GM19455 (cell line): ENCODE data around the gene REG1B.

Experiments used
- ATAC-seq: cut with Tn5 transposase; IDR thresholded peaks from one replicate; pipeline ENCODE4 v1.9.1; 2021; ENCODE audit not compliant: unreplicated experiment

Gene REG1B

GRCh38 chr2:79087785-79088364 lies at the start of gene REG1B:
Gene REG1B (minus strand): TSS chr2:79087993. CDS start chr2:79087612, 381 bp downstream.
- ATAC-seq: no peak

- no peak for ATAC-seq
These were observed 43.9 kb upstream of the REG1B start for GRCh38 chr2:79131687-79132086.

- no peak for ATAC-seq
These were observed 42.0 kb upstream of the REG1B start for GRCh38 chr2:79129804-79130203.

- no peak for ATAC-seq
These were observed 41.5 kb upstream of the REG1B start for GRCh38 chr2:79129260-79129659.

GRCh38 chr2:79128406-79128805 lies 40.6 kb upstream of the REG1B start:
- ATAC-seq: no peak

GRCh38 chr2:79125721-79125985 lies 37.9 kb upstream of the REG1B start:
- no peak for ATAC-seq

- no peak for ATAC-seq
These were observed 37.3 kb upstream of the REG1B start for GRCh38 chr2:79124907-79125720.

- ATAC-seq: no peak
These were observed 34.9 kb upstream of the REG1B start for GRCh38 chr2:79122676-79123075.

- no peak for ATAC-seq
These were observed 32.5 kb upstream of the REG1B start, which contains the start of gene REG1A for GRCh38 chr2:79120194-79120713. Gene REG1A (plus strand): TSS chr2:79120488. CDS start chr2:79120862, 374 bp downstream.

- ATAC-seq: no peak
These were observed 29.5 kb upstream of the REG1B start for GRCh38 chr2:79116997-79117928.

- no peak for ATAC-seq
These were observed 27.2 kb upstream of the REG1B start for GRCh38 chr2:79114797-79115494.

- no peak for ATAC-seq
These were observed 24.5 kb upstream of the REG1B start for GRCh38 chr2:79112269-79112668.

GRCh38 chr2:79105259-79105658 lies 17.5 kb upstream of the REG1B start:
- ATAC-seq: no peak

- ATAC-seq: no peak
These were observed 15.4 kb upstream of the REG1B start for GRCh38 chr2:79103214-79103613.

GRCh38 chr2:79101024-79101423 lies 13.2 kb upstream of the REG1B start:
- ATAC-seq: no peak

- ATAC-seq: no peak
These were observed 12.5 kb upstream of the REG1B start for GRCh38 chr2:79100285-79100684.

GRCh38 chr2:79099140-79099686 lies 11.4 kb upstream of the REG1B start:
- no peak for ATAC-seq

- ATAC-seq: no peak
These were observed 10.1 kb upstream of the REG1B start for GRCh38 chr2:79097843-79098242.

GRCh38 chr2:79090693-79091092 lies 2.9 kb upstream of the REG1B start:
- ATAC-seq: no peak

- ATAC-seq: no peak
These were observed 1.5 kb downstream of the REG1B start for GRCh38 chr2:79086255-79086654.

GRCh38 chr2:79085382-79085781 lies 2.4 kb downstream of the REG1B start:
- no peak for ATAC-seq
